ENCODE data around the gene GPR141. TPM values are rescaled to one million over a fixed set of nuclear protein-coding genes. Genes with fewer than 3 reads are reported as not detected.

Gene GPR141
- total and polyA plus RNA-seq, 2 donors (not counting 1 experiment from before 2014, with no cell fraction given) = not detected

- H3K27me3 ChIP-seq (replicated peaks in 1 of 4; ENCODE audit: control extremely low read depth in 1 of 4, control insufficient read depth in 3 of 4, insufficient read depth in 4 of 4, low read length in 3 of 4) = peaks cover 0 to 9% (median 2%) of the 10 kb centered on the region in 4 experiments
- no peaks in the 10 kb centered on the region for H3K4me1 Mint-ChIP-seq
- H3K36me3 ChIP-seq (replicated peaks in 1 of 2; ENCODE audit: control extremely low read depth in 1 of 2, control insufficient read depth in 1 of 2, extremely low read depth in 1 of 2, insufficient read depth in 2 of 2, low read length in 1 of 2) = no peaks in the 10 kb centered on the region
- no peak overlapping the region for H3K27ac Mint-ChIP-seq
- no peak overlapping the region for H3K9ac ChIP-seq (ENCODE audit: low read length)
- POLR2A ChIA-PET = no interaction called here
- no peaks in the 10 kb centered on the region for H3K9me3 Mint-ChIP-seq (ENCODE audit: insufficient read depth)
- no peaks in the 10 kb centered on the region for H3K79me2 ChIP-seq (ENCODE audit: control insufficient read depth, insufficient read depth, low read length)
- H3K4me1 ChIP-seq (ENCODE audit: control insufficient read depth in 2 of 2, insufficient read depth in 2 of 2, low read length in 2 of 2) = no peaks in the 10 kb centered on the region
- CTCF ChIA-PET = no interaction called here
- no peak overlapping the region for H3K27ac ChIP-seq (ENCODE audit: low read length in 2 of 2)
- WGBS (ENCODE audit: insufficient coverage) = 80% methylated on average over 2 of the region's 5 CpGs
- ATAC-seq (ENCODE audit: low read depth) (no peak), DNase-seq (no peak)
- H3K4me3 ChIP-seq (ENCODE audit: control extremely low read depth in 1 of 5, extremely low read depth in 1 of 5, insufficient read depth in 1 of 5, low read depth in 2 of 5, low read length in 4 of 5) = no peak overlapping the region
- intact Hi-C loops (cut with micrococcal nuclease) = no loop called here
- H3K9me3 ChIP-seq (ENCODE audit: control extremely low read depth in 1 of 3, control insufficient read depth in 2 of 3, insufficient read depth in 1 of 3, low read length in 2 of 3) = no peaks in the 10 kb centered on the region
- H3K4me3 Mint-ChIP-seq = no peak overlapping the region
- no peak overlapping the region for H2AFZ ChIP-seq (ENCODE audit: insufficient read depth, low read depth, low read length, poor library complexity, severe bottlenecking)
- TF ChIP-seq CTCF (IDR thresholded peaks at IDR 0.05) (no peak), EZH2 (IDR thresholded peaks at IDR 0.05; ENCODE audit: borderline replicate concordance, insufficient read depth, low read depth, low read length, poor library complexity, severe bottlenecking) (no peak)
- H3K4me2 ChIP-seq (replicated peaks; ENCODE audit: low read depth, low read length, poor library complexity, severe bottlenecking) = no peak overlapping the region
- H3K27me3 Mint-ChIP-seq = peaks cover 24% of the 10 kb centered on the region
- H4K20me1 ChIP-seq (ENCODE audit: control insufficient read depth, insufficient read depth, low read length, poor library complexity, severe bottlenecking) = no peaks in the 10 kb centered on the region
Measured at GRCh38 chr7:37709631-37710509, 26.3 kb downstream of the GPR141 start.

- H3K9me3 Mint-ChIP-seq (ENCODE audit: insufficient read depth) = no peaks in the 10 kb centered on the region
- H2AFZ ChIP-seq (ENCODE audit: insufficient read depth, low read depth, low read length, poor library complexity, severe bottlenecking) = no peak overlapping the region
- no peaks in the 10 kb centered on the region for H3K36me3 ChIP-seq (replicated peaks in 1 of 2; ENCODE audit: control extremely low read depth in 1 of 2, control insufficient read depth in 1 of 2, extremely low read depth in 1 of 2, insufficient read depth in 2 of 2, low read length in 1 of 2)
- no peak overlapping the region for H3K9ac ChIP-seq (ENCODE audit: low read length)
- peaks cover 16% of the 10 kb centered on the region for H3K27me3 Mint-ChIP-seq
- no peak overlapping the region for H3K4me2 ChIP-seq (replicated peaks; ENCODE audit: low read depth, low read length, poor library complexity, severe bottlenecking)
- TF ChIP-seq CTCF (IDR thresholded peaks at IDR 0.05) = no peak
- no peak for TF ChIP-seq EZH2 (IDR thresholded peaks at IDR 0.05; ENCODE audit: borderline replicate concordance, insufficient read depth, low read depth, low read length, poor library complexity, severe bottlenecking)
- H3K9me3 ChIP-seq (ENCODE audit: control extremely low read depth in 1 of 3, control insufficient read depth in 2 of 3, insufficient read depth in 1 of 3, low read length in 2 of 3) = no peaks in the 10 kb centered on the region
- H3K27ac ChIP-seq (ENCODE audit: low read length in 2 of 2) = no peak overlapping the region
- H4K20me1 ChIP-seq (ENCODE audit: control insufficient read depth, insufficient read depth, low read length, poor library complexity, severe bottlenecking) = no peaks in the 10 kb centered on the region
- intact Hi-C loops (cut with micrococcal nuclease) = no loop called here
- ATAC-seq (ENCODE audit: low read depth) (no peak), DNase-seq (no peak)
- H3K4me1 ChIP-seq (ENCODE audit: control insufficient read depth in 2 of 2, insufficient read depth in 2 of 2, low read length in 2 of 2) = no peaks in the 10 kb centered on the region
- no peak overlapping the region for H3K4me3 Mint-ChIP-seq
- H3K79me2 ChIP-seq (ENCODE audit: control insufficient read depth, insufficient read depth, low read length) = no peaks in the 10 kb centered on the region
- no peak overlapping the region for H3K4me3 ChIP-seq (ENCODE audit: control extremely low read depth in 1 of 5, extremely low read depth in 1 of 5, insufficient read depth in 1 of 5, low read depth in 2 of 5, low read length in 4 of 5)
- H3K4me1 Mint-ChIP-seq = no peaks in the 10 kb centered on the region
- ChIA-PET POLR2A (no interaction called here), CTCF (no interaction called here)
- no peak overlapping the region for H3K27ac Mint-ChIP-seq
- peaks cover 0 to 8% (median 3%) of the 10 kb centered on the region in 4 experiments for H3K27me3 ChIP-seq (replicated peaks in 1 of 4; ENCODE audit: control extremely low read depth in 1 of 4, control insufficient read depth in 3 of 4, insufficient read depth in 4 of 4, low read length in 3 of 4)
- no CpG with 5 or more reads among the region's 2 CpGs for WGBS (ENCODE audit: insufficient coverage)
Measured at GRCh38 chr7:37713613-37714012, 30.0 kb downstream of the GPR141 start.

All from B cell (primary cell).